GM12801 (cell line): ENCODE data around the gene ZPBP2.

ENCODE experiments used
- TF ChIP-seq, protein P1 (sequence below): IDR thresholded peaks from one replicate; pipeline ENCODE4 v1.5.1; 2011; ENCODE audit warnings: control low read depth; ENCODE audit not compliant: insufficient read length; ENCODE audit errors: extremely low read depth

ZPBP2 gene

DNA sequence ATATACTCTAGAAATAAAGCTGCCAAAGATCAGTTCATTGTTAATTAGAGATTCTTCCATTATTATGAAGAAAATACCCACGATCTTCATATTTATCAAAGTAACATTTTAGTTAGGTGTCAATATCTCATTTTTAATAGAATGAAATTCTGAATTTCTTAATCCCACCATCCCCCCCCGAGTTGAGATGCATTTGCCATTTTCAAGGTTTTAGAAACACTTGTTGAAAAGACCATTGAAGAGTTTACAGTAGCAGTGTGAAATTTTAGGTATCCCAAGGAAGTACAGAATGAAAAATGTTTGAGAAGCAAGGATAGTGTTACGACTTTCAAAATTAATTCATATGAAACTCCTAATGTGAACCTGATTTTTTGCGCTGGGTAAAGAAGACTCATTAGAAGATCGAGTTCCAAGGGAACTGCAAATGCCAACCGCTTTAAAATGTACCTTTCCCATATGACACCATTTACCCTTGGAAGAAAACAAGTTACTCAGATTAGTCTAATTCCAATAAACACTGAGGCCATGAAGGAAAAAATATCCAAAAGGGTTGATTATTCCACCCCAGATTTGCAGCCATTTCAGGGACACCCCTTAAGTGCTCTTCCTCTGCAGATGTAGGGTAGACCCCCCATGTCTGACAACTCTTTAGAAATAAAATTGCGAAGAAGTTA, 4.6 kb upstream of the ZPBP2 start:
- TF ChIP-seq, protein P1, sequence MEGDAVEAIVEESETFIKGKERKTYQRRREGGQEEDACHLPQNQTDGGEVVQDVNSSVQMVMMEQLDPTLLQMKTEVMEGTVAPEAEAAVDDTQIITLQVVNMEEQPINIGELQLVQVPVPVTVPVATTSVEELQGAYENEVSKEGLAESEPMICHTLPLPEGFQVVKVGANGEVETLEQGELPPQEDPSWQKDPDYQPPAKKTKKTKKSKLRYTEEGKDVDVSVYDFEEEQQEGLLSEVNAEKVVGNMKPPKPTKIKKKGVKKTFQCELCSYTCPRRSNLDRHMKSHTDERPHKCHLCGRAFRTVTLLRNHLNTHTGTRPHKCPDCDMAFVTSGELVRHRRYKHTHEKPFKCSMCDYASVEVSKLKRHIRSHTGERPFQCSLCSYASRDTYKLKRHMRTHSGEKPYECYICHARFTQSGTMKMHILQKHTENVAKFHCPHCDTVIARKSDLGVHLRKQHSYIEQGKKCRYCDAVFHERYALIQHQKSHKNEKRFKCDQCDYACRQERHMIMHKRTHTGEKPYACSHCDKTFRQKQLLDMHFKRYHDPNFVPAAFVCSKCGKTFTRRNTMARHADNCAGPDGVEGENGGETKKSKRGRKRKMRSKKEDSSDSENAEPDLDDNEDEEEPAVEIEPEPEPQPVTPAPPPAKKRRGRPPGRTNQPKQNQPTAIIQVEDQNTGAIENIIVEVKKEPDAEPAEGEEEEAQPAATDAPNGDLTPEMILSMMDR: no peak

DNA sequence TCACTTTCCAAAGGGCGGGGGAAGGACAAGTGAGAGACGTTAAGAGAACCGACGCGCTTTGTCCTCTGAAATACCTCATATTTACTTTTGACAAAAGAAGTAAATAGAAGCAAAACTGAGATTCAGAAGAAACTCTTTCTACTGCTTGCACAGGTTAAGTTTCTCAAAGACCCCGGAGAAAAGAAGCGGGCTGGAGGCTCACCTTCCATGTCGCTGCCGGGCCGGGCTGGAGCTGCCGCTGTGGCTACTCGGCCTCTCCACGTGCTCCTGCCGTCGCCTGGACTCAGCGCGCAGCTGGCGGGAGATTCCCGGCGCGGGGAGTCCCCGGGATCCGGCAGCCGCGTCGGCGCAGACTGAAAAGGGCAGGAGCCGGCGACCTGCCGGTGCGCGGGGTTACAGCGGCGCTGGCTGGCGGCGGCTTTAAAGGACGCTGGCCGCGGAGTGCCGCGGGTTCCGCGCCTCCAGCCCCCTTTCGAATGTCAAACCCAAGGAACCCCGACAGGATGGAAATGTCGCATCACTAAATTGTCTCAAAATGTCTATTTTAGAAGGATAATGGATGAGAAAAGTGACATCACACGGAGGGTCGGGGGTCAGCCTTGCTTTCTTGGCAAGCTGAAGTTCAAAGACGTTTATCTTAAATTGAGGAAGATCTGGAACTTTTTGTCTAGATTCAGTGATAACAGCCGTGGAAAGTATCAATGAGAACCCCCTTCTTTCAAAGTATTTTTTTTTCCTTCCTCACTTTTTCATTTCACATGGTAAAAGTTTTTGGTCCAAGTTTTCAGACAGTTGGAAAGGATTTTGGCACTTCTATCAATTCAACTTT, 3.9 kb upstream of the ZPBP2 start, which contains the start of gene IKZF3:
Gene IKZF3 (minus strand): TSS at position 395 of the 829 bp plus-strand sequence. CDS start 186 bp downstream, at position 209.
- TF ChIP-seq, protein P1: no peak

DNA sequence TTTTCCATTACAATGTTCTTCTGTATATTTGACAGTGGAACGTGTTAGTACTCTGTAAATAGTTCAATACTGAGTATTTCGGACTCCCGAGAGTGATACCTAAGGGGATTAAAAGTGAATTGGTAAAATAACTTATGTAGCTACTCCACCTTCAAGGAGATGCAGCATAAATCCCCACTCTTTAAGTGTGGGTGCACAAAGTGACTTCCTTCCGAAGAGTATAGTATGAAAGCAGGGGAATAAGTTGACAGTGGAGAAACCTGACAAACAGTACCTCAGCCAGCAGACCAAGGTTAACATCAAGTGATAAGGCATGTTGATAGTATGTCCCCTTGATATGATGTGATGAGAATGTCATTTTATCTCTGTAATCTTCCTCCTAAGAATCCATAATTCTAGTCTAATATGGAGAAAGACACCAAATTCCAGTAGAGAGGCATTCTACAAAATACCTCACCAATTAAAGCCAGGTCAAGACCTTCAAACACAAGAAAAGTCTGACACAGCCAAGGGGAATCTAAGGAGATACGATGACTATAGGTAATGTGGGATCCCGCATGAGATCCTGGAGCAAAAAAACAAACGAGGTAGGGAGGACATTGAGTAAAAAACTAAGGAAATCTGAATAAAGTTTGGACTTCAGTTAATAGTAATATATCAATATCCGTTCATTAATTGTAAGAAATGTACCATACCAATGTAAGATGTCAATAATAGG, 1.8 kb upstream of the ZPBP2 start:
- TF ChIP-seq, protein P1: no peak

DNA sequence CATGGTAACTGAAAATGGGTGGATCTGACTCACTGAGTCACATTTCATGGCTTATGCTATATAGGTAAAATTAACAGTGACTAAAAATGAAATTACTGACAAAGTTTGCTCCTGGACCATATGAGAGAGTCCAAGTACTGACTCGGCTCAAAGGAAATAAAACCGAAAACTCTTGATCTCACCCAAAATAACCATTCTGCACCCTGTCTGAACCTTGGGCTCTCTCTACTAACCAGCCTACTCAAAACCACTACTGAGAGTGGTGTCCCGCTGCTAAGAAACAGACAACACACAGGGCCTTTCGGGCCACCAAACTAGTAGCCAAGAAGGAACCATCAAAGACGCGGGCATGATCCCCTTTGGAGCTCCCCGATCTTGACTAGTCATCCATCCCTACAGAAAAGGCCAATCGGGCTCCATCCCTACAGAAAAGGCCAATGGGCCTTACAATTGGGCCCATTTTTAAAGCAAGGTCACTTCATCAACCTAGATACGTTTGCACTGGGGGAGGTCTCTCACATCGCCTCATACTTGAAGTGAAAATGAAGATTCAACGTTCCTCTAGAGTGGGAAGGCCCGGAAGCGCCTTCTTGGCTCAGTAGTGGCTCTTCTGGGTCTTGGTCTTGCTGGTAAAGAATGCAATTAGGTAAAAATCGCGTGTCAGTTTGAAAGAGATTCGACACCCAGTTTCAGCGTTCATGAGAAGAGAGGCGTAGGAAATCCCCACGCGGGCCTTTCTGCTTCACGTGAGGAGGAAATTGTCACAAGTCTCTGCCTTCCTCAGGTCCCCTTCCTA, 720 bp upstream of the ZPBP2 start:
- TF ChIP-seq, protein P1: no peak

DNA sequence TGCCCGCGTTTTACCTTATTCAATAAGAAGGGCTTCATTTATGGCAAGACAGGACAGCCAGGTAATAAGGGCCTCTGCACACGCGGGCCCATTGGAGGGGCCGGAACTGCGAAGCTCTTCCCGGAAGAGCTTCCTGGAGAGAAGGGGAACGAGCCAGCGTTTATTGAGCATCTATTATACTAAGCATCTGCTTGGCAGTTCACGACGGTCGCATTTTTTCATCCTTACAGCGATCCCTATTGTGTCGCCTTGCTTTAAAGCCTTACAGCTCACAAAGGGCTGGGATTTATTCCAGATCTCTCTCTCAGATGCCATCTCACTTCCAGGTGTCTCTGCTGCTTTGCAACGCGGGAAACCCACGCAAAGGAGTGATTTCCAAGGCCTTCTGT, 546 bp downstream of the ZPBP2 start:
- TF ChIP-seq, protein P1: no peak

DNA sequence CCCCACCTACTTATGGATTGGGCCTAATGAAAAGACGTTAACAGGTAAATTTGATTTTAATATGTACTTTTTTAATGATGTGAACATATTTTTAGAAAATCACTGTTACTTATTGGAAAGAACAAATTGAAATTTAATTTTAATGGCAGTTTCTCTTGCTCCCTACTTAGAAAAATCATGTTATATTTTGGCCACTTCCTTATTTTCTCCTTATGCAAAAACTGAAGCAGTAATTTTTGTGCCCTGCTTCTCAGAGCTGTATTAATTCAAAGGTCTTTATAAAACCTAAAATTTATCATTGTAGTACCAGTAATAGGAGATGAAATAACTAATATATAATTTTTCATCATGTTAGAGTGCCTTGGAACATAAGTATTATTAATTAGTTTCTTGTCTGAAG, 2.8 kb downstream of the ZPBP2 start:
- TF ChIP-seq, protein P1: no peak
